HG03558 (cell line): ENCODE results near the gene MAP4K4.

Experiments used
- ATAC-seq: cut with Tn5 transposase; IDR thresholded peaks from one replicate; pipeline ENCODE4 v1.9.1; 2021; ENCODE audit warnings: moderate number of reproducible peaks; ENCODE audit not compliant: unreplicated experiment; ENCODE audit errors: extremely low read depth

Gene MAP4K4

DNA sequence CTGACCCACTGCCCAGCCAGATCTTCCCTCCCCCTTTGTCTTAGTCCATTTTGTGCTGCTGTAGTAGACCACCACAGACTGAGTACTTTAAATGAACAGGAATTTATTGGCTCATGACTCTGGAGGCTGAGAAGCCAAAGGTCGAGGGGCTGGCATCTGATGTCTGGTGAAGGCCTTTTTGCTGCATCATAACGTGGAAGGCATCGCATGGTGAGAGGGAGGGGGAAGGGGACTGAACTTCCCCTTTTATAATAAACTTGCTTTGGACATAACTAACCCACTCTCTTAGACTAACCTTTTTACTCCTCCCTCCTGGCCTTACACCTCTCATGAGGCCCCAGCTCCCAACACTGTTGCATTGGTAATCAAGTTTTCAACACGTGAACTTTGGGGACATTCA lies 83.8 kb downstream of the MAP4K4 start:
- no peak for ATAC-seq

- ATAC-seq = no peak
Measured at GRCh38 chr2:101781791-101782426, 84.4 kb downstream of the MAP4K4 start.

DNA sequence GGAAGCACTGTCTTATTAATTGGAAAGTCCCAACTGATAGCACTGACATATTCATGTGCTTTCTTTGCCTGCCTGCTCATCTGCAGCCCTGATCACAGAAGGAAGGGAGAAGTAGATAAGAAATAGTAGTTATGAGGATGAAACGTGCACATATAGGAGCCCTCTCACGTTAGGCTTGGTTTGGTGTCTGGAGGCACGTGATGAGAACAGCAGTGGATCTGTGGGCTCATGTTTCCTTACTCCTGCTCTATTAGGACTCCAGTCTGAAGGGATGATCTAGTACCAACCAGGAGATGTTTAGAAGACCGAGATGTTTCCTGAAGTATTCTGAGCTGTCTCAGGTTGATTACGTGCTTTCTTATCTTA lies 84.9 kb downstream of the MAP4K4 start:
- no peak for ATAC-seq

GRCh38 chr2:101787097-101787496 lies 89.6 kb downstream of the MAP4K4 start:
- ATAC-seq = no peak

GRCh38 chr2:101788565-101788964 lies 91.1 kb downstream of the MAP4K4 start:
- ATAC-seq = no peak

DNA sequence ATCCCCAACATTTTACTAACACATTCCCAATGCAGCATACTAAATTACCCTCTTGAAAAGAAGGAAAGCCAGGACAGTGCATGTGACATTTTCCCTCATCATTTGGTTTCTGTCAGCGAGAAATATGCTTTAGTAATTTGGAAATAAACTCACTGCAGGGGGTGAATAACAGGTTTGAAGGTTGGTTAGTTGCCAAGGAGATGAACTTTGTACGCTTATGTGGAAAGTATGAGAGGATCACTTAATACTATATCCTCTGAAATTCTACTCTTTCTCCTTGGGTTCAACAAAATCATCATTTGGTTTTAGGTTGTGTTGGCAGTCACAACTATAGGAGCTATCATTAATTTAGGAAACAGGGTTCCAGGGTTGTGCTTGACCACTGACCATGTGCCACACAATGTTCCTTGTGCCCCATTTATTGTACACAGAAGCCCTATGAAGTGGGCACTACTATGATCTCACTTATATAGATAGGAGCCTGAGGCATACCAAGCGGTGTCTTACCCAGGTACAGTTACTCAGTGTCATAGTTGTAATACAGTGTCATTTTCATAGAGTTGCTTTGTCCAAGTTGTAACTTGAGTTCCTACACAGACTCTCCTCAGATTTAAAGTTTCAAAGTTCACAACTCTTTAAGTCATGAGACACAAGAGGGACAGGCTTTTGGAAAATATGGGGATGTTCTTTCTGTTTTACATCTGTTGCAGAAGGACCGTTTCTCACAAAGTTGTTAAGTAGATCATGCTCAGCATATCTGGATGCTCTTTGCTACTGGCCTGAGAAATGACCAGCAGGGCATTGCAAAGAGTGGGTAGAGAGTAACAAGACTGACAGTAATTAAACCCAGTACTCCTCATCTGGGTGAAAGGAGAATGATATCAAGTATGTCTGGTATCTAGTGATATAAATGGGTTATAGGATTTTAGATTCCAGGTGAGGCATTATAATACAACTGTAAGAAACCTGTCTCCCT lies 91.8 kb downstream of the MAP4K4 start:
- no peak for ATAC-seq

DNA sequence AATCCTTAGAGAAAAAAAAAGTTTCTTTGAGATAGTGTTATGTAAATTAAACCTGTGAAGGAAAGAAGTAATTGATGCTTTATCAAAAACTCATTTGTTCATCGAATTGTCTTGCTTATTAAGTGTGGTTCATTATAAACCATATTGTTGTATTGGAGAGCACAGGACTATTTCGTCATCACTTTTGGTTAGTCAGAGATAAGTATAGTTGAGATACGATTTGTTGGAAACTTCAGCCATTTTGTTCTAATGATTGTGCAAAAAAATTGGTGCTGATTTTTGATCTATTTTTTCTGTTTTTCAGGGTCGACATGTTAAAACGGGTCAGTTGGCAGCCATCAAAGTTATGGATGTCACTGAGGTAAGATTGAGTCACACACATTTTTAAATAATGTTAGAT lies 92.9 kb downstream of the MAP4K4 start:
- ATAC-seq = no peak

GRCh38 chr2:101790857-101791256 lies 93.3 kb downstream of the MAP4K4 start:
- ATAC-seq = no peak

DNA sequence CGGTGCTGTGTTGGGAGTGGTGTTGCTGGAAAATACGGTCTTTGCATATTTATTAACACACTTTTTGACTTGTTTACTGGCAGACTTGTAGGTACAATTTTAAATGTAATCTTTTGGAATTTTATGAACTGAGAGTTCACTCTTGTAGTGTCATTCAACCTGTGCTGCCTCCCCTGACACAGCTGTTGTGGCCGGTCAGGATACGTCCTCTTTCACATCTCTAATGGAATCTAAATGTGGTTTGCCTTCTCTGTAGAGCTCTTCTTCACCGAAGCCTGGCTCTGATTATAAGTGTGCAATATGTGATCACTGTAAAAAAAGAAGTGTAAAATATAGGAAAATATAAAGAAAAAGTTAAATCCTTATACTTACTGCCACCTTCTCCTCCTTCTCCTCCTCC lies 94.7 kb downstream of the MAP4K4 start:
- no peak for ATAC-seq

DNA sequence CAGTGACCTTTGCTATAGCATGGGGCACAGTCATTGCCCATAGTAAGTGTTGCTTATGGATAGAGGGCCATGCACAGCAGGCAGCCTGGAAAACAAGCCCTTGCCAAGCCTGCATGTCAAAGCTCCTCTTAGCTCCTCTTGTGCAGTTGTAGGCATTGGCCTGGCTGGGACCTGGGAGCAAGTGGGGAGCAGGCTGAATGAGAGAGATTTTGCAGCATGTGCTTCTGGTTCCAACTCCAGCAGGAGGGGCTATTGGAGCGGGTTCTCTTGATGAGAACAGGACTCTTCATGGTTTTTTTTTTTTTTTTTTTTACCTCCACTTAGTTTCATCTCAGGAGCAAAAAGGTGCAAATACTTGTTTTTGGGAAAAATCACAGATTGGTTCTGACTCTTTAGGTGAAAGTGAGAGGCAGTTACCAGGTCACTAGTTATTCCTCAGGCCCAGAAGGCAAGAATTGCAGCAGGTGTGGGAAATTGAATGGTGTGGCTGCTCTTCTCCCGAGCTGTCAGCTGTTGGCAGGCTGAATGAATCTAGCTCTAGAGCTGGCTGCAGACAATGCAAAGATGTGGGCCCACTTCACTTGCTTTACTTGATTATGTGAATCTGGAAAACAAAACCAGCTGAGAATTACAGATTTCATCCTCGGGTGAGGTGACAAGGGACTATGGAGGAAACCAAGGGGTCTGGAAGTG lies 95.9 kb downstream of the MAP4K4 start:
- no peak for ATAC-seq

GRCh38 chr2:101794141-101794540 lies 96.6 kb downstream of the MAP4K4 start:
- ATAC-seq = no peak

- no peak for ATAC-seq
Measured at GRCh38 chr2:101795033-101795432, 97.5 kb downstream of the MAP4K4 start.

GRCh38 chr2:101796825-101797600 lies 99.5 kb downstream of the MAP4K4 start:
- ATAC-seq = no peak

GRCh38 chr2:101801496-101801895 lies 104.0 kb downstream of the MAP4K4 start:
- no peak for ATAC-seq

DNA sequence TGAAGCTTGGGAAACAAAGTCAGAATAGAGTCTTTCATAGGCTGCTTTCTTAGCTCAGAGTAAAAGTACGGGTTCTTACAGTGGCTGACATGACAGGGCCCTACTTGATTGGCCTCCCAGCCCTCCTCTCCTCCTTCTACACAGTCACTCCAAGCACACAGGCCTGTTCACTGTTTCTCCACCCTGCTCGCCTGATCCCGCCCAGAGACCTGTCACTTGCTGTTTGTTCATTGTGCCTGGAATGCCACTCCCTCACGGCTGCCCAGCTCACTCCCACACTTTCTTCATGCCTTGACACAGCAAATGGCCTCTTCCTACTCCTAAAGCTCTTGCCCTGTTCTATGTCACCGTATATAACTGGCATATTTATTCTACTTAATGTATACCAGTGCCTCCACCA lies 104.8 kb downstream of the MAP4K4 start:
- no peak for ATAC-seq

DNA sequence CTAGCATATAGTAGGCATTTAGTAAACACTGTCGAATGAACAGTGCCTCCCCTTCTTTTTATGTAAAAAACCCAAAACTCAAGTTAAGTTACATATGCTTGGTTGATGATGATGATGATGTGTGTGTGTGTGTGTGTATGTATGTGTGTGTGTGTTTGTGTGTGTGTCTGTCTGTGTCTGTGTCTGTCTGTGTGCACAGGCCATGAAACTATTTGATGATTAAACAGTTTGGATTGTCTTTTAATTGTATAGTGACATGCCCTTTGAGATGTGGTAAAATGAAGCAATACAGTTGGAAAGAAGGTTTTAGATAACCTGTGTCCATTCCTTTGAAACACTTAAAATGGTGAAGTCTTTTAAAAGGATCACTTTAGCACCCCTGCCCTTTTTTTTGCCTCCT lies 105.6 kb downstream of the MAP4K4 start:
- no peak for ATAC-seq

DNA sequence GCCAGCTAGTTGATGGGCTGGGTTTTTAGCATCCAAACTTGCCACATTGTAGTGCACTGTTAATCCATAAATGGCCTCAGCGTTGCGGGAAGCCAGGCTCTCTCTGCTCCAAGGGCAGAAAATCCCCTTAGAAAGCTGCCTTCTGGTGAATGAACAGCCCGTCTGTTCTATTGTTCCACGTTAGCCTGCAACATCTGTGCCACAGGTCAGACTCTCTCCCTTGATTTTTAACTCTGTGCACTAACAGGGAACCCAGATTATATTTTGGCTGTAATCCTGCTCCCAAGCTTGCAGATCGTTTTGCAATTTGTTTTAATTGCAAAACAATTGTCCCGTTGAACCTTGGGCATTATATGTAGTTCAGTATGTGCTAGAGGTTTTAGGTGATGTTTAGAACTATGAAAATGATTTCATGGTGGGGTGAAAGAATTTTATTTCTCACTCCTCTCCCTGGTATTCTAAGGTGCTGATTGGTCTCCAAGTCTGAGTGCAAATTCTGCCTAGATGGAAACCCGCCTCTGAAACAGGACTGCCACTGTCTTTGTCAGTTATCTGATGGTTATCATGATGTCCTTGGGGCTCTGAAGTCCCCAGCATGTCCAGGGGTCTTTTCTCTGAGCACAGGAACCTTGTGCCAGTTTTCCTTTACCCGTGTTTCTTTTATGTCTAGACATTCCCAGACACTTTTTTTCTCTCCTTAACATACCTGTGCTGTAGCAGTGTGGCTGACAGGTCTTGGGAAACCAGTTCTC lies 106.6 kb downstream of the MAP4K4 start:
- ATAC-seq = no peak

DNA sequence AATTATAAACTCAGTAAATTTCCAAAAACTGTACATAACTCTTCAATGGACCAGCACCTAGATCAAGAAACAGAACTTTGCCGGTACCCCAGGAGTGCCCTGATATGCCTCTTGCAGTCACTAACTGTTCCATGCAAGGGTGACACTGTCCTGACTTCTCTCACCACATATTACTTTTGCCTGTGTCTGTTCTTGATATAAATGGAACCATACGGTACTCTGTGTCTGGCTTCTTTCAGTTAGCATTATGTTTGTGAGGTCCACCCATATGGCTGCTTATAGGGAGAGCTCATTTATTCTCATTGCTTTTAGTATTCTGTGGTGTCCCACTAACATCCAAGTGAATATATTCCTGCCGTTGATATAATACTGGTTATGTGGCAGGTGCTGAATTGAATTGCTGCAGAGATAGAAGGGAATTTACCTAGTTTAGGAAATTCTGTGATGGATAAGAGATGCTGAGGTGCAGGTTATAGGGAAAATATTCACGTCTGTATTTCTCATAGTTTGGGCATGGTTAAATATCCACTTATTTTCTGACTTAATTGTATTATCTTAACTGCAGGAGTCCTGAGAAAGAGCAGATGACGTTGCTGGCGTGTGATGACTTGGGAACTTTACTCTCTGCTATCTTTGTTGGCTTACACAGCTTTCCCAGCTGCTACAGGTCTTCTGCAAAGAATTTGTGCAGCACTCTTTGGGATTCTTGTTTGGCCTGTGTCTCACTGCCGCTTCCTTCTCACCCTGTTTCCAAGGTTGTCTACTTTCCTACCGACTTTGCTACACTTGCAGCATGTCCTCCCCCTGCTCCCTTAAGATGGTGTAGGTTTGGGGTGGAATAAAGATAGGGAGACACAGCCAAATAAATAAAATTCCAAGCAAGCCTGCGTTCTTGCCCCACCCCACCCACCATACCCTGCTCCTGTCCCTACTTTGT lies 107.9 kb downstream of the MAP4K4 start:
- ATAC-seq = no peak

GRCh38 chr2:101806123-101806522 lies 108.6 kb downstream of the MAP4K4 start:
- ATAC-seq = no peak
